HUES48 (cell line): ENCODE results near the gene BABAM2.
"Not testable (repeated sequence)": the region's sequence is repeated elsewhere in the genome, so short reads cannot be mapped to it uniquely, and the experiment has no call there.

Experiments used
- H3K27ac ChIP-seq: one replicate; pipeline ENCODE4 v1.7.0; 2013; ENCODE audit warnings: low read depth, low read length, inconsistent platforms
- H3K27me3 ChIP-seq: 2 replicates; pipeline ENCODE4 v1.6.1; 2013; ENCODE audit warnings: mild to moderate bottlenecking, low read length; ENCODE audit not compliant: control insufficient read depth, insufficient read depth
- H3K36me3 ChIP-seq: 2 replicates; pipeline ENCODE4 v1.6.1; 2013; ENCODE audit warnings: low read length; ENCODE audit not compliant: control insufficient read depth, insufficient read depth
- H3K4me1 ChIP-seq: 2 replicates; pipeline ENCODE4 v1.6.1; 2013; ENCODE audit warnings: mild to moderate bottlenecking, low read length; ENCODE audit not compliant: control insufficient read depth, insufficient read depth
- H3K4me3 ChIP-seq: 2 replicates; pipeline ENCODE4 v1.5.1; 2013; ENCODE audit warnings: mild to moderate bottlenecking, low read depth, low read length
- H3K9ac ChIP-seq: 2 replicates; pipeline ENCODE4 v1.6.1; 2013; ENCODE audit warnings: mild to moderate bottlenecking, low read depth, low read length, moderate library complexity
- H3K9me3 ChIP-seq: 2 replicates; pipeline ENCODE4 v1.6.1; 2013; ENCODE audit warnings: low read length; ENCODE audit not compliant: control insufficient read depth, insufficient read depth

The BABAM2 gene

DNA sequence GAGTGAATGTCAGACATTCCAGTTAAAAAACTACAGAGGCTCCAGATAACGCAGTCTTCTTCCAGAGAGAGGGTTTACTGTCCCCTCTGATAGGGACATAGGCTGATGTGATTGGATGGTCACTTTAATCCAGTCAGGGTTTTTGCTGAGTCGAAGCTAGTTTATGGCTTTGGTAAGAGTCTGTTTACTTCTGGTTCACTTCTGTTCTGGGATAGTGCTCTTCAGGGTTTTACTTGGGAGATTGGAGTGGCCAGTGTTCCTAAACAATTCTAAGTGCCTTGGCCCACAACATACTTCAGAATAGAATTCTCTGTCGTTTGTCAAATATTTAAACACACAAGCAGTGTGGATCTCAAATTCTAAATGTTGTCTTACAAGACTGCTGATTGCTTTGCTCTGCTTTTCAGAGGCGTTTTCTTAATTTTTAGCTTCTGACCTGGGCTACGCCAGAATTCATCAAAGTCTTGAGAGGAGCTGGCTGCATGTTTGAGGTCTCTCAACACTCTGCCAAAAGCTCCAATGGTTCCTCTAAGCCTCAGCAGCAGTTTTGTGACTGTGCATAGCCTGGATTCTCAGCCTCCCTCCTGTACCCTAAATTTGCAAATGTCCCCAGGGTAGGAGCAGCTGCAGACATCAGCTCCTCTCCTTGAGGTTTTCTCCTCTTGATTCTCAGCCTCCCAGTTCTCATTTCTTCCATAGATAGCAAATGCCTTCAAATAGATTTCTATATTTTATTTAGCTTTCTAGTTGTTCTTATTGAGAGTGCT lies 105.8 kb downstream of the BABAM2 start:
- Histone ChIP-seq H3K4me1 (peaks cover 7% of the 10 kb centered on the region; the same call in 1 of the 2 replicates), H3K27ac (no peak overlapping the region), H3K36me3 (no peaks in the 10 kb centered on the region), H3K27me3 (no peaks in the 10 kb centered on the region), H3K9ac (no peak overlapping the region), H3K9me3 (no peaks in the 10 kb centered on the region), H3K4me3 (no peak overlapping the region)

DNA sequence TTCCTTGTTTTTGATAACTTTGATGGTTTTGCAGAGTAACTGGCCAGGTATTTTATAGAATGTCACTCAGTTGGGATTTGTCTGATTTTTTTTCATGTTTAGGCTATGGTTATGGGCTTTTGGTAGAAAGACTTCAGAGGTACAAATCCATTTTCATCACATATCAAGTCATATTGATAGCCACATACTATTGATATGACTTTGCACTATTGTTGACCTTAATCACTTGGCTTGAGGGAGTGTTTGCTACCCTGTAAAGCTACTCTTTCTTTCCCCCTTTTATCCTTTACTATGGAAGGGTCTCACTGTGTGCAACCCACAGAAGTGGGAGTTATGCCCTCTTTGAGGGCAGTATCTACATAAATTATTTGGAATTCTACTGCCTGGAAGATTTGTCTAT lies 109.8 kb downstream of the BABAM2 start:
- Histone ChIP-seq H3K27ac (no peak overlapping the region), H3K27me3 (no peaks in the 10 kb centered on the region), H3K4me1 (no peaks in the 10 kb centered on the region), H3K36me3 (no peaks in the 10 kb centered on the region), H3K9me3 (no peaks in the 10 kb centered on the region), H3K9ac (no peak overlapping the region), H3K4me3 (no peak overlapping the region)

DNA sequence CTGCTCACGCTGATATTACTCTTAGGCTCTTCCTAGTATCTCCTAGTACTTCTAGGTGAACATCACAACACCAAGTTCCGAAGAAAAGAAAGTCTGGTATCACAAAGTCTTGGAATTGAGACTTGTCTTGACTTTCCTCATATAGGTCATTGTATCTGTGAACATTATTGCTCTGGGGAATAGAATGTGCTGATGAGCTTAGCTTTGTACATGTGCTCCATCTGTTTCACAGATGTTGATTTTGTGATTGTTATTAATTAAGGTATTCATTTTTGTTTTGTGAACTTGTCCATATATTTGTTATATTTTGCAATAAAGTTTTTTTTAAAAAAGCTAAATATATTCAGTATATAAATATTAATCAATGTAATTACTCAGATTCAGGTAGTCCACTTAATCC lies 111.7 kb downstream of the BABAM2 start:
- H3K4me3 ChIP-seq, result no peak overlapping the region
- no peaks in the 10 kb centered on the region for H3K36me3 ChIP-seq
- H3K27me3 ChIP-seq, result no peaks in the 10 kb centered on the region
- H3K4me1 ChIP-seq, result no peaks in the 10 kb centered on the region
- H3K9me3 ChIP-seq, result no peaks in the 10 kb centered on the region
- no peak overlapping the region for H3K27ac ChIP-seq
- H3K9ac ChIP-seq, result no peak overlapping the region

DNA sequence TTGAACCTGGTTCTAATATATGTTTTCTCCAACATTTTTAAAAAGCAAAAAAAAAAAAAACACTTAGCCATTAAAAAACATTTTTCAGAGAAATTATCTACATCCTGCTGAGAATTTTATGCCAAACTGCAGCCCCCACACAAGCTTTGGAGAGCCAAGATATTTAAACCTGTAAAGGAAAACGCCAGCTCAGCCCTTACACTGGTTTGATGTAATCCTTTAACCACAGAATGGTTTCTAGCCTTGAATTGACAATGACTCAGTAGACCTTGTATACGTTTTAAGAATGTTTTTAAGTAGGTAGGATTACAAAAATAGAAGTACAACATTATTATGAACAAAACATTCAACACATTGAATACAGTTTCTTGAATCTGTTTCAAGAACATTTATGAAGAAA lies 113.6 kb downstream of the BABAM2 start:
- H3K9ac ChIP-seq, result no peak overlapping the region
- no peak overlapping the region for H3K27ac ChIP-seq

DNA sequence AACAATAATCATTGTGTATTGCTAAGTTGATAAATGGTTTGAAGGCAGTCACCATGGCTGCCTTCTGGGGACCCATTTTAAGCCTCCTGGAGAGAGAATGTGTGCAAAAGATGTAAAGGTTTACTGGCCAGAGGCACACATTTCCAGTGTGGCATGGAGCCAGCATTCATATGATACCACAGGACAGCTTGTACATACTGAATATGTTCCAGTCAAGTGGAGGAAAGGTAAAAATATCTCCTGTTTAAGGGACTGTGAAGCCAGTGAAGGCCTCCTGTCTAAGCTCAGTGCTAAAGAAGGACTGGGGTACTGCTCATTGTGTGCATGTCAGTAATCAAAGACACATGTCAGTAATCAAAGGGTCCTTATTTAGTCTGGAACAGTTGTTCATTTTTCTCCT lies 119.2 kb downstream of the BABAM2 start:
- H3K4me3 ChIP-seq, result no peak overlapping the region
- H3K9me3 ChIP-seq, result no peaks in the 10 kb centered on the region
- no peak overlapping the region for H3K9ac ChIP-seq
- H3K27me3 ChIP-seq, result no peaks in the 10 kb centered on the region
- no peaks in the 10 kb centered on the region for H3K4me1 ChIP-seq
- no peaks in the 10 kb centered on the region for H3K36me3 ChIP-seq
- no peak overlapping the region for H3K27ac ChIP-seq

More for the DNA sequence above, 113.6 kb downstream of the BABAM2 start:
- no peaks in the 10 kb centered on the region for H3K27me3 ChIP-seq
- no peak overlapping the region for H3K4me3 ChIP-seq
- no peaks in the 10 kb centered on the region for H3K36me3 ChIP-seq
- no peaks in the 10 kb centered on the region for H3K9me3 ChIP-seq
- no peaks in the 10 kb centered on the region for H3K4me1 ChIP-seq

DNA sequence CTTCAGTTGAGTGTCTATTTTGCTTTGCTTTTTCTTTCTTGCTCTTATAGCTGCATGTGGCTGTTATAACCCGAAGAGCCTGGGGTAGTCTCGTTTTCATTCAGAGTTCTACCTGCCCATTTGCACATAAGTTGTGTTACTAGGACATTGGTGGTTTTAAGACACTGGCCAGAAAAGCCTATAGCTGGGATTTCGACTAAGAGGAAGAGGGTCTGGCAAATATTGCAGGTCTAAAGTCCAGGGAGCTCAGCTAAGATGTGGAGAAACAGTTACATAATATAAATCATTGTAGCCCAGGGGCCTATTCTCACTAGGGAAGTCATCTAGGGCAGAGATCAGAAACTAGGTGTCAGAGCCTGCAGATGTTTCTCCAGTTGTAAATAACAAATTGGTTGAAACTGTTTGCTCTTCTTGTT lies 120.8 kb downstream of the BABAM2 start:
- H3K27ac ChIP-seq, result no peak overlapping the region
- no peaks in the 10 kb centered on the region for H3K9me3 ChIP-seq
- H3K4me3 ChIP-seq, result no peak overlapping the region
- H3K4me1 ChIP-seq, result no peaks in the 10 kb centered on the region
- H3K9ac ChIP-seq, result no peak overlapping the region
- no peaks in the 10 kb centered on the region for H3K27me3 ChIP-seq
- no peaks in the 10 kb centered on the region for H3K36me3 ChIP-seq

DNA sequence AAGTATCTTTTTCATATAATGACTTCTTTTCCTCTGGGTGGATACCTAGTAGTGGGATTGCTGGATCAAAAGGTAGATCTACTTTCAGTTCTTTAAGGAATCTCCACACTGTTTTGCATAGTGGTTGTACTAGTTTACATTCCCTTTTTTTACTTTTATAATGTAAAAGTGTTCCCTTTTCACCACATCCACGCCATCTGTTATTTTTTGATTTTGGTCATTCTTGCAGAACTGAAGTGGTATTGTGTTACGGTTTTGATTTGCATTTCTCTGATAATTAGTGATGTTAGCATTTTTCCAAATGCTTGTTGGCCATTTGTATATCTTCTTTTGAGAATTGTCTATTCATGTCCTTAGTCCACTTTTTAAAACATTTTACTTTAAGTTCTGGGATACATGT lies 127.9 kb downstream of the BABAM2 start:
- not testable (repeated sequence) for H3K27me3 ChIP-seq, H3K36me3 ChIP-seq, H3K27ac ChIP-seq, H3K9ac ChIP-seq, H3K4me1 ChIP-seq, H3K4me3 ChIP-seq, H3K9me3 ChIP-seq

DNA sequence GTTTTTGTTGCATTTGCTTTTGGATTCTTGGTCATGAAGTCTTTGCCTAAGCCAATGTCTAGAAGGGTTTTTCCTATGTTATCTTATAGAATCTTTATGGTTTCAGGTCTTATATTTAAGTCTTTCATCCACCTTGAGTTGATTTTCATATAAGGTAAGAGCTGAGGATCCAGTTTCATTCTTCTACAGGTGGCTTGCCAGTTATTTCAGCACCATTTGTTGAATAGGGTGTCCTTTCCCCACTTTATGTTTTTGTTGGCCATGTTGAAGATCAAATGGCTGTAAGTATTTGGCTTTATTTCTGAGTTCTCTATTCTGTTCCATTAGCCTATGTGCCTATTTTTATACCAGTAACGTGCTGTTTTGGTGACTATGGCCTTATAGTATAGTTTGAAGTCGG lies 129.0 kb downstream of the BABAM2 start:
- H3K36me3 ChIP-seq, H3K27ac ChIP-seq, H3K27me3 ChIP-seq, H3K9ac ChIP-seq, H3K4me1 ChIP-seq, H3K9me3 ChIP-seq, H3K4me3 ChIP-seq: not testable (repeated sequence)

DNA sequence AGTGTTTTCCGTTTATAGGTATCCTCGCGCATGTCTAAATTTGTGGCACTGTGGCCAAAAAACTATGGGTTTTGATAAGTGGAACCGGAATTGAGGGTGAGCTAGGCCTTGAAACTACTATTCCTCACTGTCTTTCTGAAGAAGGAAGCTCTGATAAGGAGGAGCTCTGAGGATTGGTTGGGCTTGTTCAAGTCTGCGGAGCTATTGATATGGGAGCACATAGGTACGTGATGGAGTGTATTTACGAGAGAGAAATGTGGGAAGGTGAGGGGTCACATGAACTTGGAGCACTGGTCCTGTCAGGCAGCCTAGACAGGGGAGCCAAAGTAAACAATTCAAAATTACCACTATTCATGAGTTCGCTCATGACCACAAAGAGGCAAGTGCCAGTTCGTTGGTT lies 131.4 kb downstream of the BABAM2 start:
- Histone ChIP-seq H3K4me3 (no peak overlapping the region), H3K27me3 (no peaks in the 10 kb centered on the region), H3K4me1 (no peaks in the 10 kb centered on the region), H3K9ac (no peak overlapping the region), H3K9me3 (no peaks in the 10 kb centered on the region), H3K27ac (no peak overlapping the region), H3K36me3 (no peaks in the 10 kb centered on the region)

DNA sequence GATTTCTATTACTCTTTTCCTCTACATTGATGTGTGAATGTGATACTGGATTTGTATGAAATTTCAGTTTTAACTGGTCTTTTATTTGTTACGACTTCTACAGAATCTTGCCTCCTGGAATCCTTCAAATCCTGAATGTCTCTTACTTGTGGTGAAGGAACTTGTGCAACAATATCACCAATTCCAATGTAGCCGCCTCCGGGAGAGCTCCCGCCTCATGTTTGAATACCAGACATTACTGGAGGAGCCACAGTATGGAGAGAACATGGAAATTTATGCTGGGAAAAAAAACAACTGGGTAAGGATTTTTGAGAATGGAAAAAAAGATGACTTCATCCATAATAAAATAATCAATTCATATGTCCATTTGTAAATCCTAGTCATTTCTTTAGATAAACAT lies 134.6 kb downstream of the BABAM2 start:
- Histone ChIP-seq H3K4me3 (no peak overlapping the region), H3K9ac (no peak overlapping the region), H3K9me3 (no peaks in the 10 kb centered on the region), H3K36me3 (no peaks in the 10 kb centered on the region), H3K27ac (no peak overlapping the region), H3K4me1 (no peaks in the 10 kb centered on the region), H3K27me3 (no peaks in the 10 kb centered on the region)

DNA sequence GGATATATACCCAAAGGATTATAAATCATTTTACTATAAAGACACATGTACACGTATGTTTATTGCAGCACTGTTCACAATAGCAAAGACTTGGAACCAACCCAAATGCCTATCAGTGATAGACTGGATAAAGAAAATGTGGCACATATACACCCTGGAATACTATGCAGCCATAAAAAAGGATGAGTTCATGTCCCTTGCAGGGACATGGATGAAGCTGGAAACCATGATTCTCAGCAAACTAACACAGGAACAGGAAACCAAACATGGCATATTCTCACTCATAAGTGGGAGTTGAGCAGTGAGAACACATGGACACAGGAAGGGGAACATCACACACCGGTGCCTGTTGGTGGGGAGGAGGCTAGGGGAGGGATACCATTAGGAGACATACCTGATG lies 135.7 kb downstream of the BABAM2 start:
- not testable (repeated sequence) for H3K4me1 ChIP-seq, H3K27me3 ChIP-seq, H3K4me3 ChIP-seq, H3K36me3 ChIP-seq, H3K27ac ChIP-seq, H3K9me3 ChIP-seq, H3K9ac ChIP-seq
